Measurements from ENCODE around the gene BICRAL. TPM values are rescaled to one million over a fixed set of nuclear protein-coding genes. Genes with fewer than 3 reads are reported as not detected.
"Not testable (repeated sequence)": the region's sequence is repeated elsewhere in the genome, so short reads cannot be mapped to it uniquely, and the experiment has no call there.

The BICRAL gene
- 10 to 100 TPM; 19.9 to 24.5 (median 23.6) TPM for total RNA-seq

GRCh38 chr6:42781796-42782688 is at the start of gene BICRAL:
BICRAL (plus strand) TSS chr6:42782052; CDS start chr6:42822023, 39,971 bp downstream.
- Histone ChIP-seq H3K27me3 (no peaks in the 10 kb centered on the region), H3K9me3 (no peaks in the 10 kb centered on the region), H3K4me3 (replicated peaks in 1 of 3) (peak within 1 kb of the TSS; percentile 77 to 92 (median 90)), H3K4me1 (peaks cover 39 to 60% of the 10 kb centered on the region in 2 donors), H3K36me3 (no peaks in the 10 kb centered on the region), H3K27ac (peak within 1 kb of the TSS; percentile 100)
- intact Hi-C loops (cut with DNase I): no loop called here
- 0 to 1% methylated on average over 40 to 64 of the region's 70 CpGs for WGBS, 2 donors
- DNase-seq: peak; percentile 58 to 68
- TF ChIP-seq CTCF (IDR thresholded peaks at IDR 0.05) (no peak), POLR2A (IDR thresholded peaks at IDR 0.05) (peak in 1 of 2 donors; percentile 52)

GRCh38 chr6:42733867-42734481 is 47.9 kb upstream of the BICRAL start:
- intact Hi-C loops (cut with DNase I): loop anchor here (5.0 kb wide), 1 partner anchor 37 kb away; no protein-coding TSS in a partner anchor
- not testable (repeated sequence) for H3K9me3 ChIP-seq; H3K4me1 ChIP-seq; H3K27me3 ChIP-seq; H3K4me3 ChIP-seq (replicated peaks in 1 of 3); H3K36me3 ChIP-seq
- peak; percentile 90 to 93 for DNase-seq
- H3K27ac ChIP-seq: peak overlapping the region; percentile 50 to 85 (median 56)
- peak in 1 of 2 donors; percentile 68 for TF ChIP-seq POLR2A (IDR thresholded peaks at IDR 0.05)
- WGBS, 2 donors: 28 to 40% methylated on average over 13 of the region's 13 CpGs

- no peak for TF ChIP-seq POLR2A (IDR thresholded peaks at IDR 0.05)
- TF ChIP-seq CTCF (IDR thresholded peaks at IDR 0.05): no peak
- DNase-seq: no peak
- no peaks in the 10 kb centered on the region for H3K36me3 ChIP-seq
- peaks cover 5 to 9% of the 10 kb centered on the region in 2 donors for H3K4me1 ChIP-seq
- H3K9me3 ChIP-seq: no peaks in the 10 kb centered on the region
- WGBS, 2 donors: 81 to 89% methylated on average over 3 of the region's 3 CpGs
- intact Hi-C loops (cut with DNase I): no loop called here
- H3K27me3 ChIP-seq: no peaks in the 10 kb centered on the region
- H3K27ac ChIP-seq: no peak overlapping the region
- no peak overlapping the region for H3K4me3 ChIP-seq (replicated peaks in 1 of 3)
Measured at GRCh38 chr6:42735976-42736375, 45.9 kb upstream of the BICRAL start.

- 65 to 68% methylated on average over 3 of the region's 3 CpGs for WGBS, 2 donors
- TF ChIP-seq CTCF (IDR thresholded peaks at IDR 0.05) (no peak), POLR2A (IDR thresholded peaks at IDR 0.05) (no peak)
- intact Hi-C loops (cut with DNase I): no loop called here
Measured at GRCh38 chr6:42740725-42741124, 41.1 kb upstream of the BICRAL start.

GRCh38 chr6:42742116-42742894 is 39.5 kb upstream of the BICRAL start:
- no peaks in the 10 kb centered on the region for H3K36me3 ChIP-seq
- no peak for DNase-seq
- no peak overlapping the region for H3K4me3 ChIP-seq (replicated peaks in 1 of 3)
- H3K4me1 ChIP-seq: peaks cover 14 to 15% of the 10 kb centered on the region in 2 donors
- H3K27ac ChIP-seq: no peak overlapping the region
- no peaks in the 10 kb centered on the region for H3K9me3 ChIP-seq
- TF ChIP-seq CTCF (IDR thresholded peaks at IDR 0.05) (no peak), POLR2A (IDR thresholded peaks at IDR 0.05) (no peak)
- 85 to 86% methylated on average over 5 of the region's 5 CpGs for whole genome bisulfite sequencing, 2 donors
- H3K27me3 ChIP-seq: no peaks in the 10 kb centered on the region
- intact Hi-C loops (cut with DNase I): no loop called here

More at GRCh38 chr6:42740725-42741124, 41.1 kb upstream of the BICRAL start:
- DNase-seq: no peak
- H3K4me1 ChIP-seq: peaks cover 14 to 15% of the 10 kb centered on the region in 2 donors
- no peak overlapping the region for H3K4me3 ChIP-seq (replicated peaks in 1 of 3)
- H3K27ac ChIP-seq: no peak overlapping the region
- H3K36me3 ChIP-seq: no peaks in the 10 kb centered on the region
- no peaks in the 10 kb centered on the region for H3K9me3 ChIP-seq
- H3K27me3 ChIP-seq: no peaks in the 10 kb centered on the region

Data from thyroid gland (tissue), 4 donors.